CD14-positive monocyte (primary cell): ENCODE data around the gene SNX20. TPM values are rescaled to one million over a fixed set of nuclear protein-coding genes. Genes with fewer than 3 reads are reported as not detected.
A peak's percentile ranks its signal among the peaks of the same experiment; 100 is the strongest.

ENCODE experiments used
- DNase-seq, 3 donors: peaks; one replicate each; pipeline ENCODE4 v3.0.0-alpha.2; 2011 to 2022
- H2AFZ ChIP-seq: 2 replicates; pipeline ENCODE4 v1.6.0; 2012; ENCODE audit warnings: mild to moderate bottlenecking, low read depth, low read length, inconsistent platforms; ENCODE audit not compliant: insufficient read depth, poor library complexity, severe bottlenecking
- H3K27ac ChIP-seq, 2 donors: 1 replicate in 1 of 2; 2 replicates in 1 of 2; pipeline ENCODE4 v1.5.1; 2012 to 2013; ENCODE audit warnings: low read length in 2 of 2, control low read depth in 1 of 2, inconsistent platforms in 1 of 2, low read depth in 1 of 2, mild to moderate bottlenecking in 1 of 2
- H3K27me3 ChIP-seq, 2 donors: one replicate each; pipeline versions ENCODE4 v1.6.0 to v1.6.1; 2011 to 2013; ENCODE audit warnings: low read length in 2 of 2; ENCODE audit not compliant: control insufficient read depth in 2 of 2, insufficient read depth in 2 of 2
- H3K36me3 ChIP-seq, 2 donors: replicated peaks in 1 of 2; 1 replicate in 1 of 2; 2 replicates in 1 of 2; pipeline versions ENCODE4 v1.5.1 to v1.6.1; 2012 to 2013; ENCODE audit warnings: low read length in 2 of 2, control low read depth in 1 of 2, inconsistent platforms in 1 of 2, mild to moderate bottlenecking in 1 of 2; ENCODE audit not compliant: insufficient read depth in 2 of 2, control insufficient read depth in 1 of 2
- H3K4me1 ChIP-seq, 2 donors: 1 replicate in 1 of 2; 2 replicates in 1 of 2; pipeline versions ENCODE4 v1.5.1 to v1.6.1; 2012 to 2013; ENCODE audit warnings: low read length in 2 of 2, control low read depth in 1 of 2, inconsistent platforms in 1 of 2, mild to moderate bottlenecking in 1 of 2, moderate library complexity in 1 of 2; ENCODE audit not compliant: insufficient read depth in 2 of 2, control insufficient read depth in 1 of 2
- H3K4me2 ChIP-seq: replicated peaks from 2 replicates; pipeline ENCODE3; 2012; ENCODE audit warnings: low read length, moderate library complexity, mild to moderate bottlenecking; ENCODE audit not compliant: poor library complexity, severe bottlenecking; ENCODE audit errors: extremely low read depth
- H3K4me3 ChIP-seq, 3 experiments: fragments of 200-600 bp in 1 of 3; sonication (generic) in 1 of 3; replicated peaks in 1 of 3; 1 replicate in 2 of 3; 2 replicates in 1 of 3; pipeline ENCODE4 v1.5.1; 2011 to 2013; ENCODE audit warnings: low read length in 3 of 3, mild to moderate bottlenecking in 3 of 3, control low read depth in 2 of 3, low read depth in 2 of 3, inconsistent platforms in 1 of 3, moderate library complexity in 1 of 3
- H3K79me2 ChIP-seq: 2 replicates; pipeline ENCODE4 v1.6.0; 2012; ENCODE audit warnings: mild to moderate bottlenecking, control low read depth, inconsistent platforms, low read length, moderate library complexity; ENCODE audit not compliant: insufficient read depth
- H3K9ac ChIP-seq: 2 replicates; pipeline ENCODE4 v1.6.0; 2017; ENCODE audit warnings: low read length, mild to moderate bottlenecking; ENCODE audit not compliant: insufficient read depth, poor library complexity, severe bottlenecking
- H3K9me3 ChIP-seq, 2 donors: replicated peaks in 1 of 2; 1 replicate in 1 of 2; 2 replicates in 1 of 2; pipeline versions ENCODE4 v1.5.1 to v1.6.1; 2012 to 2013; ENCODE audit warnings: low read length in 2 of 2, control low read depth in 1 of 2; ENCODE audit not compliant: control insufficient read depth in 1 of 2, insufficient read depth in 1 of 2
- H4K20me1 ChIP-seq: 2 replicates; pipeline ENCODE4 v1.6.0; 2012; ENCODE audit warnings: mild to moderate bottlenecking, low read length, control low read depth, moderate library complexity; ENCODE audit not compliant: insufficient read depth
- H3K27ac Mint-ChIP-seq, 7 donors: one replicate each; pipeline ENCODE4 v1.8.0; 2020; ENCODE audit warnings: mild to moderate bottlenecking in 7 of 7, mixed read lengths in 7 of 7, moderate library complexity in 6 of 7, inconsistent platforms in 2 of 7
- H3K27me3 Mint-ChIP-seq, 3 donors: one replicate each; pipeline ENCODE4 v1.8.0; 2021 to 2022; ENCODE audit warnings: low read depth in 3 of 3, mild to moderate bottlenecking in 3 of 3, mixed read lengths in 3 of 3, moderate library complexity in 3 of 3, inconsistent platforms in 1 of 3
- H3K36me3 Mint-ChIP-seq, 2 donors: one replicate each; pipeline ENCODE4 v1.8.0; 2020; ENCODE audit warnings: mixed read lengths in 2 of 2, inconsistent platforms in 1 of 2, mild to moderate bottlenecking in 1 of 2
- H3K4me1 Mint-ChIP-seq: one replicate; pipeline ENCODE4 v1.8.0; 2020; ENCODE audit warnings: mild to moderate bottlenecking, mixed read lengths
- H3K4me3 Mint-ChIP-seq, 2 donors: one replicate each; pipeline ENCODE4 v1.8.0; 2020; ENCODE audit warnings: mild to moderate bottlenecking in 2 of 2, mixed read lengths in 2 of 2, moderate library complexity in 1 of 2
- H3K9me3 Mint-ChIP-seq, 7 donors: one replicate each; pipeline ENCODE4 v1.8.0; 2020 to 2022; ENCODE audit warnings: mixed read lengths in 7 of 7, mild to moderate bottlenecking in 6 of 7, moderate library complexity in 6 of 7, inconsistent platforms in 2 of 7
- CTCF ChIP-seq: fragments of 200-600 bp; IDR thresholded peaks from one replicate; pipeline ENCODE4 v1.8.0; 2022; ENCODE audit warnings: antibody characterized with exemption, mild to moderate bottlenecking
- WGBS: methylation state at CpG from one replicate; pipeline ENCODE4 v1.1.5; 2013; ENCODE audit warnings: missing lambda C conversion rate; ENCODE audit not compliant: insufficient coverage; 5-methylcytosine and 5-hydroxymethylcytosine counted together
- intact Hi-C, 2 donors: fragments of 100-400 bp; cut with micrococcal nuclease; formaldehyde crosslinking; loops; one replicate each; pipeline versions ENCODE4 v1.15.0 to v1.15.1; 2023
- polyA plus RNA-seq, 3 donors: library from polyadenylated mRNA; depleted of rRNA in 1 of 3; unstranded in 2 of 3; stranded (reverse) in 1 of 3; fragments of 300-500 nt in 2 of 3; fragments of >200 nt in 1 of 3; fragmentation: Illumina TruSeq in 2 of 3; gene quantifications; 1 replicate in 2 of 3; 2 replicates in 1 of 3; pipeline ENCODE4 v1.2.3, GENCODE V29; 2012 to 2021

Gene SNX20
- polyA plus RNA-seq, 3 donors, result 51.0 to 83.2 (median 52.0) TPM

GRCh38 chr16:50638816-50639670 lies 42.1 kb downstream of the SNX20 start:
- Histone ChIP-seq H3K9ac (no peak overlapping the region), H3K4me1 (peaks cover 11% of the 10 kb centered on the region in 2 donors), H4K20me1 (no peaks in the 10 kb centered on the region), H3K27ac (no peak overlapping the region), H3K9me3 (no peaks in the 10 kb centered on the region), H3K4me2 (no peak overlapping the region), H2AFZ (no peak overlapping the region), H3K27me3 (no peaks in the 10 kb centered on the region), H3K4me3 (no peak overlapping the region), H3K36me3 (no peaks in the 10 kb centered on the region), H3K79me2 (no peaks in the 10 kb centered on the region)
- Mint-ChIP-seq H3K4me3 (no peak overlapping the region), H3K36me3 (no peaks in the 10 kb centered on the region), H3K4me1 (peaks cover 16% of the 10 kb centered on the region), H3K9me3 (peaks cover 0 to 3% (median 0%) of the 10 kb centered on the region in 7 donors), H3K27me3 (peaks cover 4 to 9% (median 8%) of the 10 kb centered on the region in 3 donors), H3K27ac (peak overlapping the region in 2 of 7 donors; percentile 46 to 54)
- 81% methylated on average over 4 of the region's 8 CpGs for WGBS
- no peak for TF ChIP-seq CTCF
- DNase-seq, result no peak
- intact Hi-C loops, result no loop called here

- H3K79me2 ChIP-seq, result no peaks in the 10 kb centered on the region
- no peaks in the 10 kb centered on the region for H3K36me3 ChIP-seq
- WGBS, result 90% methylated on average over 9 of the region's 13 CpGs
- no peak overlapping the region for H2AFZ ChIP-seq
- H3K27me3 Mint-ChIP-seq, result peaks cover 4 to 9% (median 9%) of the 10 kb centered on the region in 3 donors
- H3K27me3 ChIP-seq, result no peaks in the 10 kb centered on the region
- H3K27ac ChIP-seq, result no peak overlapping the region
- no peaks in the 10 kb centered on the region for H4K20me1 ChIP-seq
- H3K9ac ChIP-seq, result no peak overlapping the region
- H3K9me3 ChIP-seq, result no peaks in the 10 kb centered on the region
- no peak for DNase-seq
- no peak overlapping the region for H3K4me3 ChIP-seq
- H3K4me3 Mint-ChIP-seq, result no peak overlapping the region
- no peak overlapping the region for H3K4me2 ChIP-seq
- no peak for TF ChIP-seq CTCF
- no peaks in the 10 kb centered on the region for H3K36me3 Mint-ChIP-seq
- peak overlapping the region in 1 of 7 donors; percentile 47 for H3K27ac Mint-ChIP-seq
- peaks cover 11% of the 10 kb centered on the region in 2 donors for H3K4me1 ChIP-seq
- intact Hi-C loops, result no loop called here
- peaks cover 0 to 3% (median 0%) of the 10 kb centered on the region in 7 donors for H3K9me3 Mint-ChIP-seq
- peaks cover 16% of the 10 kb centered on the region for H3K4me1 Mint-ChIP-seq
Measured at GRCh38 chr16:50637716-50638602, 43.2 kb downstream of the SNX20 start.
